Heart left ventricle (tissue), 16 donors: ENCODE data around the gene TMEM135. TPM values are rescaled to one million over a fixed set of nuclear protein-coding genes. Genes with fewer than 3 reads are reported as not detected.

ENCODE experiments used
- ATAC-seq, 4 donors: fragments of 200-7000 bp; cut with Tn5 transposase; one replicate each; pipeline ENCODE4 v1.9.1; 2020 to 2022; ENCODE audit warnings: moderate library complexity in 4 of 4, mild to moderate bottlenecking in 3 of 4, moderate number of reproducible peaks in 1 of 4
- DNase-seq, 5 donors: peaks; one replicate each; pipeline ENCODE4 v3.0.0-alpha.2; 2020
- H3K27ac ChIP-seq, 12 donors: fragments of 200-600 bp; sonication (generic) in 4 of 12; one replicate each; pipeline versions ENCODE4 v1.5.0 to v1.8.0; 2016 to 2022; ENCODE audit warnings: mild to moderate bottlenecking in 2 of 12
- H3K27me3 ChIP-seq, 9 donors: fragments of 200-600 bp; sonication (generic) in 2 of 9; one replicate each; pipeline versions ENCODE4 v1.5.1 to v1.8.0; 2016 to 2022; ENCODE audit warnings: mild to moderate bottlenecking in 3 of 9
- H3K36me3 ChIP-seq, 9 donors: fragments of 200-600 bp; sonication (generic) in 2 of 9; one replicate each; pipeline versions ENCODE4 v1.5.0 to v1.8.0; 2018 to 2022; ENCODE audit warnings: mild to moderate bottlenecking in 2 of 9
- H3K4me1 ChIP-seq, 12 donors: fragments of 200-600 bp; sonication (generic) in 4 of 12; one replicate each; pipeline versions ENCODE4 v1.5.0 to v1.8.0; 2016 to 2022; ENCODE audit warnings: mild to moderate bottlenecking in 3 of 12
- H3K4me3 ChIP-seq, 12 donors: fragments of 200-600 bp; sonication (generic) in 4 of 12; one replicate each; pipeline versions ENCODE4 v1.5.0 to v1.8.0; 2017 to 2022; ENCODE audit warnings: mild to moderate bottlenecking in 9 of 12, moderate library complexity in 4 of 12
- H3K9me3 ChIP-seq, 12 donors: fragments of 200-600 bp; sonication (generic) in 4 of 12; one replicate each; pipeline versions ENCODE4 v1.5.0 to v1.8.0; 2016 to 2022; ENCODE audit warnings: mild to moderate bottlenecking in 1 of 12
- POLR2A ChIP-seq, 2 donors: fragments of 450-650 bp; IDR thresholded peaks; one replicate each; pipeline ENCODE4 v1.6.1; 2017; ENCODE audit warnings: antibody characterized with exemption in 2 of 2, mild to moderate bottlenecking in 2 of 2, moderate library complexity in 2 of 2
- WGBS, 4 donors: extraction: QIAGEN DNeasy Blood & Tissue Kit in 2 of 4; methylation state at CpG; one replicate each; pipeline versions ENCODE4 v1.1.5 to v1.1.7; 2013 to 2018; 5-methylcytosine and 5-hydroxymethylcytosine counted together
- intact Hi-C, 10 donors: fragments of 100-400 bp; cut with DNase I; formaldehyde crosslinking; loops; one replicate each; pipeline versions ENCODE4 v1.11.1 to v1.14.2; 2022
- polyA plus RNA-seq, 2 donors: library from polyadenylated mRNA; stranded (reverse); fragments of 200-250 nt; gene quantifications; one replicate each; pipeline ENCODE4 v1.2.3, GENCODE V29; 2013
- total RNA-seq, 9 donors: library from RNA; depleted of rRNA in 2 of 9; stranded (reverse); fragments of >200 nt in 2 of 9; fragmentation: NEBNext Ultra II Directional in 3 of 9; extraction: Animal tissue kit (Norgen Biotek cat#: 25700) in 3 of 9; gene quantifications; one replicate each; pipeline versions ENCODE4 v1.1.0 to v1.2.4, GENCODE V29; 2016 to 2023
- TF ChIP-seq, protein P1 (sequence below), 12 donors: fragments of 200-600 bp; sonication (generic) in 4 of 12; IDR thresholded peaks; one replicate each; pipeline versions ENCODE4 v1.5.0 to v1.8.0; 2018 to 2022; ENCODE audit warnings: antibody characterized with exemption in 12 of 12, mild to moderate bottlenecking in 5 of 12
- donor health status: ischemic (EF 13 %, LVEDD 7.1; RV severe dilation, severe dysfunction).
- donor health status: healthy with polysubstance abuse.
- donor health status: DM: no; HTN: yes; CAD: no.
- donor health status: DM: no; HTN: no; CAD: no.
- donor health status: ischemic (EF 25% LVEDD 6.9; RV normal size, moderate dysfunction).
- donor health status: ischemic (EF 25% LVEDD 5.7; RV mildly dilated, moderate dysfunction).
- donor health status: healthy.
- donor health status: DM: yes; HTN: yes; CAD: no.
- donor health status: ischemic (EF 35%, LVEDD 5.7; RV mildly dilated, moderate dysfunction).
- donor health status: nonischemic (EF 11% LVEDD 7.7; RV severe dilation, severe dysfunction).
- donor health status: DM: yes; HTN: yes; CAD: no.
- donor health status: PGD.
- donor health status: ischemic (EF 29% LVEDD 5.4; RV normal size, mild dysfunction).
- donor health status: nonischemic (EF 23%, LVEDD 6.1; RV moderate dilation, normal function).

Gene TMEM135
- total and polyA plus RNA-seq, 11 donors: 3.9 to 22.7 (median 14.7) TPM

DNA sequence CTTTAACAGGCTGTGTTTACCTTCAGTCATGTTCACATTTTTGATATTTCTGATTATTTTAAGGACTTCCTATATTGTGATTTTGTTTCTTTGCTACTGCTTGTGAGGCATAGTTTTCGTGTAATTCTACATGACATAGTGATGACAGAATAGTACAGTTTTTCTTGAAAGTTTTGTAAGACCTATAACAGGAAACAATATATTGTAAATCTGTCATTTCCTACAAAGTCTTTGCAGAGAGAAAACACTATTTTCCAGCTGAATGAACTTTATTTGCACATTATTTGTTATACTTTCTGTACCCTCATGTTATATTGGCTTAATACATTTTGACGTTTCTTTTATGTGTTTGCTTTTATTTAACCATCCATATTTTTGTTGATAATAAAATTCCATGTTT is 191.1 kb downstream of the TMEM135 start:
- Histone ChIP-seq H3K27me3 (no peaks in the 10 kb centered on the region), H3K9me3 (peaks cover 0 to 25% (median 14%) of the 10 kb centered on the region in 12 donors), H3K27ac (no peak overlapping the region), H3K36me3 (no peaks in the 10 kb centered on the region), H3K4me1 (no peaks in the 10 kb centered on the region), H3K4me3 (no peak overlapping the region)
- ATAC-seq (no peak), DNase-seq (no peak)
- WGBS, 4 donors: 61 to 88% (median 75%) methylated on average over 2 of the region's 2 CpGs
- TF ChIP-seq, protein P1, sequence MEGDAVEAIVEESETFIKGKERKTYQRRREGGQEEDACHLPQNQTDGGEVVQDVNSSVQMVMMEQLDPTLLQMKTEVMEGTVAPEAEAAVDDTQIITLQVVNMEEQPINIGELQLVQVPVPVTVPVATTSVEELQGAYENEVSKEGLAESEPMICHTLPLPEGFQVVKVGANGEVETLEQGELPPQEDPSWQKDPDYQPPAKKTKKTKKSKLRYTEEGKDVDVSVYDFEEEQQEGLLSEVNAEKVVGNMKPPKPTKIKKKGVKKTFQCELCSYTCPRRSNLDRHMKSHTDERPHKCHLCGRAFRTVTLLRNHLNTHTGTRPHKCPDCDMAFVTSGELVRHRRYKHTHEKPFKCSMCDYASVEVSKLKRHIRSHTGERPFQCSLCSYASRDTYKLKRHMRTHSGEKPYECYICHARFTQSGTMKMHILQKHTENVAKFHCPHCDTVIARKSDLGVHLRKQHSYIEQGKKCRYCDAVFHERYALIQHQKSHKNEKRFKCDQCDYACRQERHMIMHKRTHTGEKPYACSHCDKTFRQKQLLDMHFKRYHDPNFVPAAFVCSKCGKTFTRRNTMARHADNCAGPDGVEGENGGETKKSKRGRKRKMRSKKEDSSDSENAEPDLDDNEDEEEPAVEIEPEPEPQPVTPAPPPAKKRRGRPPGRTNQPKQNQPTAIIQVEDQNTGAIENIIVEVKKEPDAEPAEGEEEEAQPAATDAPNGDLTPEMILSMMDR (IDR thresholded peaks at IDR 0.05): no peak
- no peak for TF ChIP-seq POLR2A (IDR thresholded peaks at IDR 0.05)
- intact Hi-C loops: no loop called here

- no peak overlapping the region for H3K4me3 ChIP-seq
- peaks cover 0 to 25% (median 14%) of the 10 kb centered on the region in 12 donors for H3K9me3 ChIP-seq
- WGBS, 4 donors: 97 to 100% (median 99%) methylated on average over 2 of the region's 2 CpGs
- no peak for ATAC-seq
- no peaks in the 10 kb centered on the region for H3K4me1 ChIP-seq
- no peaks in the 10 kb centered on the region for H3K27me3 ChIP-seq
- intact Hi-C loops: loop anchor here in 1 of 10 donors (10.0 kb wide), 1 partner anchor 86 kb away; no protein-coding TSS in a partner anchor
- H3K36me3 ChIP-seq: no peaks in the 10 kb centered on the region
- no peak for DNase-seq
- TF ChIP-seq, protein P1 (IDR thresholded peaks at IDR 0.05): no peak
- no peak for TF ChIP-seq POLR2A (IDR thresholded peaks at IDR 0.05)
- no peak overlapping the region for H3K27ac ChIP-seq
These were observed 193.3 kb downstream of the TMEM135 start for GRCh38 chr11:87230995-87231394.

- Histone ChIP-seq H3K4me1 (no peaks in the 10 kb centered on the region), H3K36me3 (no peaks in the 10 kb centered on the region), H3K27me3 (no peaks in the 10 kb centered on the region), H3K4me3 (no peak overlapping the region), H3K27ac (no peak overlapping the region), H3K9me3 (peaks cover 0 to 25% (median 14%) of the 10 kb centered on the region in 12 donors)
- TF ChIP-seq, protein P1 (IDR thresholded peaks at IDR 0.05): no peak
- TF ChIP-seq POLR2A (IDR thresholded peaks at IDR 0.05): no peak
- ATAC-seq: no peak
- 89 to 100% (median 95%) methylated on average over 1 of the region's 1 CpG for WGBS, 4 donors
- no peak for DNase-seq
- intact Hi-C loops: loop anchor here in 1 of 10 donors (10.0 kb wide), 1 partner anchor 88 kb away; no protein-coding TSS in a partner anchor
These were observed 194.6 kb downstream of the TMEM135 start for GRCh38 chr11:87232320-87232719.

- no peaks in the 10 kb centered on the region for H3K27me3 ChIP-seq
- H3K4me1 ChIP-seq: peaks cover 0 to 24% (median 8%) of the 10 kb centered on the region in 12 donors
- no peak for ATAC-seq
- H3K4me3 ChIP-seq: no peak overlapping the region
- H3K27ac ChIP-seq: no peak overlapping the region
- peaks cover 0 to 25% (median 14%) of the 10 kb centered on the region in 12 donors for H3K9me3 ChIP-seq
- intact Hi-C loops: loop anchor here in 1 of 10 donors (10.0 kb wide), 1 partner anchor 91 kb away; no protein-coding TSS in a partner anchor
- H3K36me3 ChIP-seq: no peaks in the 10 kb centered on the region
- 89 to 94% (median 92%) methylated on average over 1 of the region's 1 CpG for WGBS, 4 donors
- TF ChIP-seq POLR2A (IDR thresholded peaks at IDR 0.05): no peak
- TF ChIP-seq, protein P1 (IDR thresholded peaks at IDR 0.05): no peak
- no peak for DNase-seq
These were observed 197.6 kb downstream of the TMEM135 start for GRCh38 chr11:87235366-87235765.
